H1 (cell line): ENCODE results near the gene DDX31. TPM values are rescaled to one million over a fixed set of nuclear protein-coding genes. Genes with fewer than 3 reads are reported as not detected.

Source experiments
- CTCF ChIA-PET: fragments of 300-600 bp; sonication (Branson Sonifier 250); formaldehyde crosslinking; loops from one replicate; lab custom pipeline; 2021; ENCODE audit not compliant: partially characterized antibody; lab: Charles Lee
- POLR2A ChIA-PET: fragments of 300-600 bp; sonication (Branson Sonifier 250); formaldehyde crosslinking; loops from one replicate; lab custom pipeline; 2021; ENCODE audit warnings: inconsistent platforms; ENCODE audit not compliant: partially characterized antibody; lab: Charles Lee
- DNase-seq, 2 experiments: peaks; one replicate each; pipeline versions ENCODE4 v3.0.0 to v3.0.0-alpha.2; 2010 to 2022; ENCODE audit warnings: low spot score in 2 of 2, low read depth in 1 of 2, mixed read lengths in 1 of 2
- FAIRE-seq: peaks from 2 replicates; lab custom pipeline; 2011; peaks lifted over from hg19 to GRCh38; lab: Jason Lieb, UNC
- H2AFZ ChIP-seq: 2 replicates; pipeline ENCODE4 v1.8.1; 2012; ENCODE audit warnings: low read length, inconsistent platforms
- H2AK5ac ChIP-seq: 2 replicates; pipeline ENCODE4 v1.6.1; 2013; ENCODE audit warnings: low read depth, low read length
- H2BK120ac ChIP-seq: replicated peaks from 2 replicates; pipeline ENCODE3; 2013; ENCODE audit warnings: low read depth, low read length, inconsistent platforms
- H2BK12ac ChIP-seq: 2 replicates; pipeline ENCODE4 v1.6.1; 2013; ENCODE audit warnings: low read depth, low read length
- H2BK15ac ChIP-seq: 2 replicates; pipeline ENCODE4 v1.6.1; 2013; ENCODE audit warnings: low read length
- H2BK20ac ChIP-seq: 2 replicates; pipeline ENCODE4 v1.6.1; 2013; ENCODE audit warnings: low read length
- H2BK5ac ChIP-seq: 2 replicates; pipeline ENCODE4 v1.6.1; 2013; ENCODE audit warnings: low read depth, low read length
- H3K14ac ChIP-seq: 2 replicates; pipeline ENCODE4 v1.6.1; 2013; ENCODE audit warnings: inconsistent platforms; ENCODE audit not compliant: insufficient read length
- H3K18ac ChIP-seq: 2 replicates; pipeline ENCODE4 v1.6.1; 2013; ENCODE audit warnings: low read length; ENCODE audit errors: extremely low read depth
- H3K23ac ChIP-seq: 2 replicates; pipeline ENCODE4 v1.6.1; 2013; ENCODE audit warnings: inconsistent platforms; ENCODE audit not compliant: insufficient read length
- H3K23me2 ChIP-seq: 2 replicates; pipeline ENCODE4 v1.6.1; 2013; ENCODE audit warnings: low read depth, low read length
- H3K27ac ChIP-seq: 2 replicates; pipeline ENCODE4 v1.6.1; 2011; ENCODE audit warnings: low read depth, low read length, inconsistent platforms
- H3K27me3 ChIP-seq, 4 experiments: replicated peaks in 1 of 4; 1 replicate in 1 of 4; 2 replicates in 3 of 4; pipeline versions ENCODE4 v1.6.1 to v1.8.1; 2011 to 2013; ENCODE audit warnings: low read length in 3 of 4, mild to moderate bottlenecking in 3 of 4, inconsistent platforms in 2 of 4, mixed read lengths in 2 of 4, moderate library complexity in 1 of 4; ENCODE audit not compliant: control insufficient read depth in 3 of 4, insufficient read depth in 3 of 4; ENCODE audit errors: extremely low read depth in 1 of 4
- H3K36me3 ChIP-seq, 4 experiments: 2 replicates each; pipeline versions ENCODE4 v1.6.1 to v1.8.1; 2011 to 2013; ENCODE audit warnings: mild to moderate bottlenecking in 4 of 4, low read length in 3 of 4, moderate library complexity in 2 of 4, control low read depth in 1 of 4, inconsistent platforms in 1 of 4; ENCODE audit not compliant: insufficient read depth in 4 of 4, control insufficient read depth in 2 of 4
- H3K4ac ChIP-seq: replicated peaks from 2 replicates; pipeline ENCODE3; 2013; ENCODE audit warnings: low read length, low read depth, mixed read lengths, inconsistent platforms; ENCODE audit not compliant: insufficient read length
- H3K4me1 ChIP-seq, 4 experiments: replicated peaks in 1 of 4; 1 replicate in 1 of 4; 2 replicates in 3 of 4; pipeline versions ENCODE4 v1.6.1 to v1.8.1; 2011 to 2013; ENCODE audit warnings: low read length in 3 of 4, inconsistent platforms in 2 of 4, mixed read lengths in 1 of 4; ENCODE audit not compliant: insufficient read depth in 4 of 4, control insufficient read depth in 3 of 4
- H3K4me2 ChIP-seq, 2 experiments: 2 replicates each; pipeline versions ENCODE4 v1.6.1 to v1.8.1; 2011 to 2013; ENCODE audit warnings: low read depth in 2 of 2, low read length in 2 of 2, control low read depth in 1 of 2, inconsistent platforms in 1 of 2, mild to moderate bottlenecking in 1 of 2; ENCODE audit not compliant: insufficient read depth in 1 of 2
- H3K4me3 ChIP-seq, 4 experiments: fragments of 200-600, 300-600 bp in 1 of 4; sonication (generic), shearing (Covaris generic), sonication (Bioruptor Twin) in 1 of 4; 2 replicates each; pipeline versions ENCODE4 v1.5.1 to v1.8.1; 2011 to 2016; ENCODE audit warnings: low read length in 4 of 4, low read depth in 3 of 4, control low read depth in 2 of 4, inconsistent platforms in 2 of 4, mild to moderate bottlenecking in 2 of 4, mixed read lengths in 1 of 4, moderate library complexity in 1 of 4; ENCODE audit not compliant: insufficient read depth in 2 of 4; ENCODE audit errors: extremely low read depth in 1 of 4
- H3K56ac ChIP-seq: replicated peaks from 2 replicates; pipeline ENCODE3; 2013; ENCODE audit warnings: low read depth, mild to moderate bottlenecking, mixed read lengths, low read length, inconsistent platforms; ENCODE audit not compliant: insufficient read length
- H3K79me1 ChIP-seq: 2 replicates; pipeline ENCODE4 v1.6.1; 2013; ENCODE audit warnings: low read depth, low read length, control low read depth
- H3K79me2 ChIP-seq, 2 experiments: 2 replicates each; pipeline versions ENCODE4 v1.6.1 to v1.8.1; 2012 to 2013; ENCODE audit warnings: low read length in 2 of 2, mild to moderate bottlenecking in 2 of 2, inconsistent platforms in 1 of 2; ENCODE audit not compliant: insufficient read depth in 2 of 2, control insufficient read depth in 1 of 2
- H3K9ac ChIP-seq, 4 experiments: replicated peaks in 1 of 4; 1 replicate in 1 of 4; 2 replicates in 3 of 4; pipeline versions ENCODE4 v1.6.1 to v1.8.1; 2011 to 2013; ENCODE audit warnings: low read depth in 3 of 4, low read length in 3 of 4, control low read depth in 2 of 4, mild to moderate bottlenecking in 2 of 4, moderate library complexity in 2 of 4, inconsistent platforms in 1 of 4; ENCODE audit errors: extremely low read depth in 1 of 4
- H3K9me3 ChIP-seq, 2 experiments: 2 replicates each; pipeline versions ENCODE4 v1.6.1 to v1.8.1; 2012 to 2013; ENCODE audit warnings: mild to moderate bottlenecking in 2 of 2, moderate library complexity in 2 of 2, control low read depth in 1 of 2, inconsistent platforms in 1 of 2, low read depth in 1 of 2, low read length in 1 of 2, mixed read lengths in 1 of 2; ENCODE audit not compliant: insufficient read depth in 2 of 2
- H4K20me1 ChIP-seq, 2 experiments: replicated peaks in 1 of 2; 2 replicates each; pipeline versions ENCODE3 to v1.8.1; 2011 to 2013; ENCODE audit warnings: inconsistent platforms in 2 of 2, low read length in 2 of 2, mild to moderate bottlenecking in 1 of 2; ENCODE audit not compliant: insufficient read depth in 2 of 2, control insufficient read depth in 1 of 2
- H4K5ac ChIP-seq: 2 replicates; pipeline ENCODE4 v1.6.1; 2013; ENCODE audit warnings: low read length, low read depth, mixed read lengths, inconsistent platforms; ENCODE audit not compliant: insufficient read length
- H4K8ac ChIP-seq: 2 replicates; pipeline ENCODE4 v1.8.0; 2013; ENCODE audit warnings: mild to moderate bottlenecking, moderate library complexity, low read length, inconsistent platforms; ENCODE audit not compliant: insufficient read depth; ENCODE audit errors: extremely low read depth
- H4K91ac ChIP-seq: replicated peaks from 2 replicates; pipeline ENCODE3; 2013; ENCODE audit warnings: low read length, mixed read lengths, inconsistent platforms; ENCODE audit not compliant: insufficient read length
- EGR1 ChIP-seq: IDR thresholded peaks from 2 replicates; pipeline ENCODE4 v1.6.1; 2011; ENCODE audit warnings: low read depth, low read length, borderline replicate concordance
- EZH2 ChIP-seq: fragments of 200-600 bp; sonication (generic); IDR thresholded peaks from 2 replicates; pipeline ENCODE4 v1.7.1; 2012; ENCODE audit warnings: low read depth, mild to moderate bottlenecking, moderate library complexity, low read length, inconsistent platforms; ENCODE audit not compliant: severe bottlenecking
- RBBP5 ChIP-seq: IDR thresholded peaks from 2 replicates; pipeline ENCODE4 v1.7.1; 2012; ENCODE audit warnings: low read depth, mild to moderate bottlenecking, inconsistent platforms, low read length, moderate library complexity, borderline replicate concordance
- SP4 ChIP-seq: IDR thresholded peaks from 2 replicates; pipeline ENCODE4 v1.6.1; 2012; ENCODE audit warnings: low read length, inconsistent platforms
- TEAD4 ChIP-seq: IDR thresholded peaks from 2 replicates; pipeline ENCODE4 v1.6.1; 2012; ENCODE audit warnings: low read depth, low read length, inconsistent platforms, mixed read lengths
- WGBS, 2 experiments: shearing (Covaris generic) in 1 of 2; methylation state at CpG; one replicate each; pipeline versions ENCODE4 v1.1.6 to v1.1.7; 2013 to 2015; ENCODE audit warnings: low lambda C conversion rate in 2 of 2, mixed read lengths in 2 of 2, inconsistent platforms in 1 of 2, low coverage in 1 of 2, missing lambda C conversion rate in 1 of 2; ENCODE audit not compliant: insufficient replicate concordance in 2 of 2, insufficient coverage in 1 of 2, insufficient read length in 1 of 2; ENCODE audit errors: extremely low coverage in 1 of 2, missing lambda C conversion rate in 1 of 2; 5-methylcytosine and 5-hydroxymethylcytosine counted together
- polyA plus RNA-seq, 7 experiments: library from polyadenylated mRNA; depleted of rRNA in 3 of 7; stranded (reverse) in 5 of 7; unstranded in 2 of 7; fragments of >200 nt in 5 of 7; fragments of 200-250 nt in 2 of 7; gene quantifications; 1 replicate in 5 of 7; 2 replicates in 1 of 7; 4 replicates in 1 of 7; pipeline versions ENCODE4 v1.2.1 to v1.2.3, GENCODE V29; 2011 to 2013; ENCODE audit warnings: missing spikeins in 2 of 7, mixed read lengths in 2 of 7
- total RNA-seq: library from RNA; stranded (reverse); fragmentation: NEBNext Ultra II Directional; extraction: Animal tissue kit (Norgen Biotek cat#: 25700); gene quantifications from 2 replicates; pipeline ENCODE4 v1.2.1, GENCODE V29; 2021

DDX31 gene
- total and polyA plus RNA-seq, 2 of the 8 experiments (the other 6 are each of a cell fraction or from before 2014, with no cell fraction given), result 9.5 to 23.7 TPM

DNA sequence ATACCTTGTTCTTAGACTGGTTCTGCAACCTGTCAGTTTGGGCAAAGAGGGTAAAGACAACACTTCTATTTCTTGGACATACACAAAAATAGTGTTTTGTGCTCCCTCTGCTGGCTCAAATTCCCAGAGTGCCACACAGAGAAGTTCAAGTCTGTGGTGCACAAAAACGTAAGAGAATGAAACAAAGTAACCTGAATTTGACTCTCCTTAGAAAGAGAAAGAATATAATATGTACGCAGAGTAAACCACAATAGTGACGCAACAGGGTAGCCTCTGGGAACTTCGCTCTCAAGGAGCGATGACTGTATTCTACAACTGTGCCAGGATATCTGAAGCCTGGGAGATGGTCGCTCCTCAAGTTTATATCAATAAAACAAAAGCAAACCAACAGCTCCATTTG lies 18.5 kb downstream of the DDX31 start:
- Histone ChIP-seq H2BK12ac (no peak overlapping the region), H3K9me3 (no peaks in the 10 kb centered on the region), H2BK15ac (no peak overlapping the region), H4K20me1 (peaks cover 0 to 2% of the 10 kb centered on the region in 2 experiments), H3K4me2 (no peak overlapping the region), H4K8ac (no peak overlapping the region), H2AFZ (no peak overlapping the region), H4K5ac (no peak overlapping the region), H3K4me3 (no peak overlapping the region), H2BK5ac (no peak overlapping the region), H3K79me2 (0 out of 4 replicates have a peak, but pooled peaks cover 0 to 4% of the 10 kb centered on the region in 2 experiments), H3K27me3 (no peaks in the 10 kb centered on the region), H3K56ac (no peak overlapping the region), H2AK5ac (no peak overlapping the region), H3K79me1 (no peaks in the 10 kb centered on the region), H2BK120ac (no peak overlapping the region), H3K9ac (no peak overlapping the region), H3K14ac (no peak overlapping the region), H3K36me3 (peaks cover 8 to 39% (median 29%) of the 10 kb centered on the region in 4 experiments; a peak in 7 of 8 replicates), H3K4me1 (no peaks in the 10 kb centered on the region), H3K23ac (no peak overlapping the region), H3K23me2 (no peaks in the 10 kb centered on the region), H3K27ac (no peak overlapping the region), H3K4ac (no peak overlapping the region), H3K18ac (no peak overlapping the region), H4K91ac (no peak overlapping the region), H2BK20ac (no peak overlapping the region)
- POLR2A ChIA-PET, result interaction anchor here (0.7 kb wide), 1 partner anchor 155 kb away, joined by 3 read pairs; no protein-coding TSS in a partner anchor
- FAIRE-seq (no peak), DNase-seq (no peak)
- 65% methylated on average over 6 of the region's 6 CpGs; no CpG with 5 or more reads in 1 of the 2 experiments for WGBS, 2 experiments
- CTCF ChIA-PET, result interaction anchor here (0.6 to 1.8 kb wide), 12 partner anchors 11 to 484 kb away, joined by 3 to 8 read pairs (median 3); partner anchors contain the start of gene BARHL1
- TF ChIP-seq EZH2, result no peak
- TF ChIP-seq SP4, result no peak
- no peak for TF ChIP-seq EGR1
- no peak for TF ChIP-seq RBBP5
- no peak for TF ChIP-seq TEAD4
